GM19455 (cell line): ENCODE data around the gene MOCS1.
"Not testable (repeated sequence)": the region's sequence is repeated elsewhere in the genome, so short reads cannot be mapped to it uniquely, and the experiment has no call there.

Source experiments
- ATAC-seq: cut with Tn5 transposase; IDR thresholded peaks from one replicate; pipeline ENCODE4 v1.9.1; 2021; ENCODE audit not compliant: unreplicated experiment

The MOCS1 gene

GRCh38 chr6:39934131-39934757 is at the start of gene MOCS1:
Gene MOCS1, minus strand, starts transcription at chr6:39934462. Its CDS starts 45 bp downstream, at chr6:39934417.
- no peak for ATAC-seq

DNA sequence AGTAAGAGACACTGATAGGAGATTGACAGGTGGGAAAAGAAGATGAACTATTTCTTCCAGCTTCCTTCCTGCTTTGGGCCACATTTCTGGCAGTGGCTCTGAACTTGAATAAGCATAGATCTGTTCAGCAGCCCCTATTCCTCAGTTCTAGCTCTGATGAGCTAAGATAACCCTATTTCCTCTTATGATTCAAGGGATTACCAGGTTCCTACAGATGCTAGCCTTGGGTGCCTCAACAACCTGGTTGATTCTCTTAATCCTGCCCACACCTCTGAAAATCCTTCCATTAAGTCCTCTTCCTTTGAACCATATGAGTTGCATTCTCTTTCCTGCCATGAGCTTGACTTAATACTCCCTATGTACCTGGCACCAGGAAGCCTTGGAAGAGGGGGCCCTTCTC is 49.8 kb upstream of the MOCS1 start:
- ATAC-seq = no peak

DNA sequence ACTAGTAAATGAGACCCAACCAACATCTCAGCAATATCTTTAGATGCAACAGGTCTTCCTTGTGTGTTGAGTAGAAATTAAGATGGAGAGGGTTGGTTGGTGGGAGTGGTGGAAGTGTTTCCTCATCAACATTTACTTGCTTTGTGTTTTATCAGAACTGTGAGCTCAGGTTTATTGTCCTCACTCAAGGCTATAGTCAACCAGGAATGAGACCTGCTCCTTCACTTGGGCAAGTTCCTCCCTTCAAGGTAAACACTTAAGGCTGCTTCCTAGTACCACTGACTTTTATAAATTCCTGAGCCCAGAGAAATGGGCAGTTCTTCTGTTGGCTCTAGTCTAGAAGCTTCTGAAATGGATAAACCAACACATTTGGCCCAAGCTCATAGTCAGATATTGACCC is 48.9 kb upstream of the MOCS1 start:
- ATAC-seq = no peak

- ATAC-seq = no peak
These were observed 48.5 kb upstream of the MOCS1 start for GRCh38 chr6:39982720-39983119.

DNA sequence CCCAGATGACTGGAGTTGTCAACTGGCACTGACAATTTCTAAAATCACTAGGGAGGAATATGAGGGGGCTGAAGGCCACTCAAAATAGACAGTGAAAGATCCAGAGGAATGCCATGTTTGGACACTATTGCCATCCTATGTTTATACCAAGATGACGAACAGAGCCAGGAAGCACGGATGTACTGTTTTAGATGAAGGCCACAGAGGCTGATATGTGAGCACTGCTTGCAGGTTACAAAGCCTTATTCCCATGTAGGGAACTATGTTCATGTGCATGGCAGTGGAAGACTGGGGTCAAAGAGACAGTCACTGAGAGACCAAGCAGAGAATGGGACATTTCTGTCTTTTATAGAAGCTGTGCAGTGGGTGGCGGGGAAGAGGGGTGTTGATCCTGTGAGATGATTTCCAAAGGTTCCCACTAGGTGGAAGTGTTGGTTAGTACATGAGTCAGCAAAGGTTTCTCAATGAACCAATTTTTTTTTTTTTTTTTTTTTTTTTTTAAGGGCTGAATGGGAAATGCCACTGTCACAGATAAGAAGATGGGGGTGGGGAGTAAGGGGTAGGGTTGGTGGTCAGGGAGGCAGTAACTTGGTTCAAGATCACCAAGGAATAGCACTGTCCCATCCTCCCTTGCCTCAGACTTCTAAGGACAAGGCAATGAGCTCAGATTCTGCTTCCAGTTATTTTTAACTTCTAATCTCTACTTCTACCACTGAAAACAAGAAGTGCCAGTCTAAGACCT is 46.7 kb upstream of the MOCS1 start:
- no peak for ATAC-seq

- no peak for ATAC-seq
These were observed 45.4 kb upstream of the MOCS1 start for GRCh38 chr6:39979461-39980328.

- ATAC-seq = no peak
These were observed 44.0 kb upstream of the MOCS1 start for GRCh38 chr6:39978240-39978639.

- ATAC-seq = no peak
These were observed 39.4 kb upstream of the MOCS1 start for GRCh38 chr6:39973661-39974060.

- ATAC-seq = not testable (repeated sequence)
These were observed 38.5 kb upstream of the MOCS1 start for GRCh38 chr6:39972717-39973116.

DNA sequence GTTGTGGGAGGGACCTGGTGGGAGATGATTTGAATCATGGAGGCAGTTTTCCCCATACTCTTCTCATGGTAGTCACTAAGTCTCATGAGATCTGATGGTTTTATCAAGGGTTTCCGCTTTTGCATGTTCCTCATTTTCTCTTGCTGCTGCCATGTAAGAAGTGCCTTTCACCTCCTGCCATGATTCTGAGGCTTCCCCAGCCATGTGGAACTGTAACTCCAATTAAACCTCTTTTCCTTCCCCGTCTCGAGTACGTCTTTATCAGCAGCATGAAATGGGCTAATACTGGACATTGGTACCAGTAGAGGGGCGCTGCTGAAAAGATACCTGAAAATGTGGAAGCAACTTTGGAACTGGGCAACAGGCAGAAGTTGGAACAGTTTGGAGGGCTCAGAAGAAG is 36.9 kb upstream of the MOCS1 start:
- ATAC-seq = not testable (repeated sequence)

GRCh38 chr6:39965751-39966150 is 31.5 kb upstream of the MOCS1 start:
- no peak for ATAC-seq

- ATAC-seq = no peak
These were observed 30.3 kb upstream of the MOCS1 start for GRCh38 chr6:39964530-39964929.

DNA sequence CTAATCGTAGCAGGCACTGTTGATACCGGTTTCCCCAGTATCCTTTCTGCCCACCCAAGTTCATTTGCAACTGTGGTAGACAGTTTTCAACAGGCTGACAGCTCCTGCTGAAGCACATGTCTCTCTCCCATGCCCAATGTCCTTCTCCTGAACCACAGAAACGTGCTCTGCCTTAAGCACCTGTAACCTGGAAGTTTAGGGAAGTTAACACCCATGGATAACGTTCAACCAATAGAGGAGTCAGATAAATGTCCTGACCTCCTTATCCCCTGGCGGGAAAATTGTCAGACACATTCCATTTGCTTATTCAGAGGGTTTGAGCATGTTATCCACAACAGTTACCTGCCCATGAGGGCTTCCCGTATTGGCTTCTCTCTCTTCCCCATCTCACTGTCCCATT is 29.8 kb upstream of the MOCS1 start:
- ATAC-seq = no peak

- no peak for ATAC-seq
These were observed 28.6 kb upstream of the MOCS1 start for GRCh38 chr6:39962831-39963230.

DNA sequence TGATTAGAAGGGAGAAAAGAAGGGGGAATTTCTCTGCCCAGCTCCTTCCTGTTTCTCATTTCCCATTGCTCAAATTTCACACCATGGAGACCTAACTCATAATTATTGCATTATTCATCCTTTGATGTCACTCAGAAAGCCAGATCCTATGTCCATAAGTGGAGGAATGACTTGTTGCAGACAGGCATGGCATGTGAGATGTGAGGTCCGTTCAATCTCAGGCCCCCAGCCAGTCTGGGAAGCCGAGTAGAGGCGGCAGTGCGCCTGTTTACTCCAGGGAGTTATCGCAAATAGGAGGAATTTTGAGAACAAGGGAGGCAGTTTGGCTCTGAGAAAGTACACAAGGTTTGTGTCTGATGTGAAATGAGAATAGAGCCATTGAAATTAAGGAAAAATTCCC is 26.9 kb upstream of the MOCS1 start:
- ATAC-seq = no peak

DNA sequence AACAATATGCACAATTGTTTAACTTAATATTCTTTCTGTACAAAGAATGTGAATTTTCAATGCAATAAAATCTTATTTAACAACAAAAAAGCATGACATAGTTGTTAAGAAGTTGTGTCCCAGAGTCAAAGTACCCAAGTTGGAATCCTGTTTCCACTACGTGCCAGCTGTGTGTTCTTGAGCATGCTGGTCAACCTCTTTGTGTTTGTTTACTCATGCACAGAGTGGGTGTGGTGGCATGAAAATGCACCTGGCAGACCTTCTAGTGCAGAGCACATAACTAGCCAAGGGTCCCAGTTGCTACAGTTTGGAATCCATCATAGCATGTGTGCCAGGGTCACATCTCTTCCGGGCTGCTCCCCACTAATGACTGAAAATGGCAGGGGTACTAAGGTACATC is 24.7 kb upstream of the MOCS1 start:
- ATAC-seq = no peak

DNA sequence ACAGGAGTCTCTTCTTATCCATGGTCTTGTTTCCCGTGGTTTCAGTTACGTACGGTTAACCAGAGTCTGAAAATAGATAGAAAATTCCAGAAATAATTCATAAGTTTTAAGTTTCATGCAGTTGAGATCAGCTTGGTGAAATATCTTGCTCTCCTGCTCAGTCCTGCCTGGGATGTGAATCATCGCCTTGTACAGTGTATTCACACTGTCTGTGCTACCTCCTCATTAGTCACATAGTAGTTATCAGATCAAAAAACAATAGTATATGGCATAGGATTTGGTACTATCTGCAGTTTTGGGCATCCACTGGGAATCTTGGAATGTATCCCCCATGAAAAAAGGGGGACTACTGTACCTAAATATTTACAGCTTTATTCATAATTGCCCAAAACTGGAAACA is 22.7 kb upstream of the MOCS1 start:
- ATAC-seq = no peak

DNA sequence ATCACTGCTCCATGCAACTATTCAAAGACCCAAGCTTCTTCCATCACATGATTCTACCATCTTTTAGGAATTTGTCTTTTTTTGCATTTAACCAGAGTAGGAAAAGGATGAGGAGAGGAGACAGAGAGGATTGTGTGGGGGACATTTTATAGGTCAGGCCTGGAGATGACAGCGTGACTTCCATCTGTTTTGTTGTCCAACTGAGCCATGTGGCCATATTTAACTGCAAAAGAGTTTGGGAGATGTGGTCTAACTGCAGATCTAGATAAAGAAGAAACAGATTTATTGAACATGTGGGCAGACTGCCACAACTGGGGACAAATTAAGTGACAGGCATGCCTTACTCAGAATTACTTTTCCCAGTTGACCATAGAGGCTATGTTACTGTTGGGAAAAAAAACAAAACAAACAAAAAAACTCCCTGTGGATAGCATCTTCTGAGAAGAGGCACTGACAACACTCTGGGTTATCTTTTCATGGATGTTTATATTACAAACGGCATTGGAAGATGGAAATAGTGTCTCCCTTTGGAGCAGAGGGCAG is 18.9 kb upstream of the MOCS1 start:
- no peak for ATAC-seq

- ATAC-seq = no peak
These were observed 17.9 kb upstream of the MOCS1 start for GRCh38 chr6:39952167-39952566.

DNA sequence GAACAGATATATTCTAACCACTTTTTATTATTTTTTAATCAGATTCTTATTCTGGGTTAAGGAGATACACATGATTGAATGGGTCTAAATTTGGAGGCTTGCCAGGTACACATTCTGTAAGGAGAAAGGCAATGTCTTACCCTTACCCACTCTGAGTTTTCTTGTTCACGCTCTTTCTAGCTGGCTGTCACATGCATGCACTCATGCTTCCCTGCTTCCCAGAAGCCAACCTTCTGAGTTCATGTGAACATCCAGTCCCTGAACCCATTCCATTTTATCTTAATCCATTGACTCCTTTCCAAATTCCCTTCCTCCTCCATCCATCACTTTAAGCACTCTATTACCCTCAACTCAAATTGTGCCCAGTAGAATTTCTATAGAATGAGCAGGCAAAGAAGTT is 17.5 kb upstream of the MOCS1 start:
- no peak for ATAC-seq

GRCh38 chr6:39951191-39951590 is 16.9 kb upstream of the MOCS1 start:
- ATAC-seq = no peak
